Measurements from ENCODE around the gene FLRT2.

FLRT2 gene

DNA sequence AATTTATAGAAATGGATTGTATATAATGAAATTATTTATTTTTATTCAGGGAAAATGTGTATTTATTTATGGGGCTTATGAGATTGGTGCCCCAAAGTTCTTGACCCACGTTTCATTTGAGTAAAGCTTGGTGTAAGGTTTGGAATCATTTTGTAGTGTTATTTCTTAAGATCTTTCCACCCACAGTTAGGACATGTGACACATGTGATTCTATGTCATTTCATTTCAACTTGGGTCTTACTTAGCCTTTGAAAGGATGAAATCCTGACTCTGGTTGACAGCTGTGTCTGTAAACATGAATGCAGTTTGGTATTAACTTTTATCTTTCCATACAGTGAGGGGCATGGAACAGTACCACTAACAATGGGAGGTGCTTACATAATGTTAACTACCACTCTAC is 51.7 kb downstream of the FLRT2 start:
- H3K27ac ChIP-seq: no peak overlapping the region
- TF ChIP-seq, protein P1, sequence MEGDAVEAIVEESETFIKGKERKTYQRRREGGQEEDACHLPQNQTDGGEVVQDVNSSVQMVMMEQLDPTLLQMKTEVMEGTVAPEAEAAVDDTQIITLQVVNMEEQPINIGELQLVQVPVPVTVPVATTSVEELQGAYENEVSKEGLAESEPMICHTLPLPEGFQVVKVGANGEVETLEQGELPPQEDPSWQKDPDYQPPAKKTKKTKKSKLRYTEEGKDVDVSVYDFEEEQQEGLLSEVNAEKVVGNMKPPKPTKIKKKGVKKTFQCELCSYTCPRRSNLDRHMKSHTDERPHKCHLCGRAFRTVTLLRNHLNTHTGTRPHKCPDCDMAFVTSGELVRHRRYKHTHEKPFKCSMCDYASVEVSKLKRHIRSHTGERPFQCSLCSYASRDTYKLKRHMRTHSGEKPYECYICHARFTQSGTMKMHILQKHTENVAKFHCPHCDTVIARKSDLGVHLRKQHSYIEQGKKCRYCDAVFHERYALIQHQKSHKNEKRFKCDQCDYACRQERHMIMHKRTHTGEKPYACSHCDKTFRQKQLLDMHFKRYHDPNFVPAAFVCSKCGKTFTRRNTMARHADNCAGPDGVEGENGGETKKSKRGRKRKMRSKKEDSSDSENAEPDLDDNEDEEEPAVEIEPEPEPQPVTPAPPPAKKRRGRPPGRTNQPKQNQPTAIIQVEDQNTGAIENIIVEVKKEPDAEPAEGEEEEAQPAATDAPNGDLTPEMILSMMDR (conservative IDR thresholded peaks at IDR 0.05): no peak

- H3K27ac ChIP-seq: no peak overlapping the region
- TF ChIP-seq, protein P1 (conservative IDR thresholded peaks at IDR 0.05): no peak
These were observed 53.4 kb downstream of the FLRT2 start for GRCh38 chr14:85583380-85583779.

GRCh38 chr14:85584481-85584880 is 54.5 kb downstream of the FLRT2 start:
- H3K27ac ChIP-seq: no peak overlapping the region
- TF ChIP-seq, protein P1 (conservative IDR thresholded peaks at IDR 0.05): no peak

- TF ChIP-seq, protein P1 (conservative IDR thresholded peaks at IDR 0.05): no peak
These were observed 57.3 kb downstream of the FLRT2 start for GRCh38 chr14:85587151-85587711.

GRCh38 chr14:85590784-85591183 is 60.8 kb downstream of the FLRT2 start:
- TF ChIP-seq, protein P1 (conservative IDR thresholded peaks at IDR 0.05): no peak
- H3K27ac ChIP-seq: no peak overlapping the region

More at GRCh38 chr14:85587151-85587711, 57.3 kb downstream of the FLRT2 start:
- peak overlapping the region; percentile 24; the same call in 1 of the 2 replicates for H3K27ac ChIP-seq

GRCh38 chr14:85594217-85594616 is 64.3 kb downstream of the FLRT2 start:
- no peak overlapping the region for H3K27ac ChIP-seq
- TF ChIP-seq, protein P1 (conservative IDR thresholded peaks at IDR 0.05): no peak

GRCh38 chr14:85595981-85596380 is 66.0 kb downstream of the FLRT2 start:
- TF ChIP-seq, protein P1 (conservative IDR thresholded peaks at IDR 0.05): no peak

More at GRCh38 chr14:85595981-85596380, 66.0 kb downstream of the FLRT2 start:
- no peak overlapping the region for H3K27ac ChIP-seq
